Kidney (tissue), 14 donors: Measurements from ENCODE around the gene MACROD2. TPM values are rescaled to one million over a fixed set of nuclear protein-coding genes. Genes with fewer than 3 reads are reported as not detected.

Experiments used
- DNase-seq, 5 donors: peaks; one replicate each; pipeline ENCODE4 v3.0.0-alpha.2; 2013 to 2020
- FAIRE-seq: peaks from 2 replicates; lab custom pipeline; 2012; peaks lifted over from hg19 to GRCh38; lab: Jason Lieb, UNC
- H3K27ac ChIP-seq, 2 donors: one replicate each; pipeline ENCODE4 v1.7.0; 2013; ENCODE audit warnings: low read depth in 2 of 2, low read length in 2 of 2, inconsistent platforms in 1 of 2
- H3K27me3 ChIP-seq: one replicate; pipeline ENCODE4 v1.7.1; 2013; ENCODE audit warnings: low read length, inconsistent platforms; ENCODE audit not compliant: control insufficient read depth, insufficient read depth
- H3K36me3 ChIP-seq, 3 donors: one replicate each; pipeline versions ENCODE4 v1.7.0 to v1.7.1; 2013; ENCODE audit warnings: low read length in 3 of 3, control low read depth in 1 of 3, inconsistent platforms in 1 of 3; ENCODE audit not compliant: insufficient read depth in 3 of 3, control insufficient read depth in 2 of 3
- H3K4me1 ChIP-seq, 3 donors: one replicate each; pipeline versions ENCODE4 v1.7.0 to v1.7.1; 2013; ENCODE audit warnings: low read length in 3 of 3, inconsistent platforms in 1 of 3, low read depth in 1 of 3; ENCODE audit not compliant: control insufficient read depth in 2 of 3, insufficient read depth in 2 of 3
- H3K4me3 ChIP-seq, 3 donors: one replicate each; pipeline versions ENCODE4 v1.7.0 to v1.8.1; 2013; ENCODE audit warnings: low read length in 3 of 3, control low read depth in 1 of 3, inconsistent platforms in 1 of 3
- H3K9ac ChIP-seq, 3 donors: one replicate each; pipeline versions ENCODE4 v1.7.0 to v1.7.1; 2013; ENCODE audit warnings: low read length in 3 of 3, control low read depth in 1 of 3, inconsistent platforms in 1 of 3
- H3K9me3 ChIP-seq, 3 donors: one replicate each; pipeline versions ENCODE4 v1.7.0 to v1.7.1; 2013; ENCODE audit warnings: low read length in 3 of 3, control low read depth in 1 of 3, inconsistent platforms in 1 of 3; ENCODE audit not compliant: control insufficient read depth in 2 of 3, insufficient read depth in 1 of 3
- CTCF ChIP-seq: IDR thresholded peaks from 3 replicates; pipeline ENCODE4 v1.5.1; 2012; ENCODE audit warnings: mild to moderate bottlenecking, moderate library complexity, borderline replicate concordance; ENCODE audit not compliant: insufficient read depth; ENCODE audit errors: extremely low read depth
- intact Hi-C: fragments of 100-400 bp; cut with DNase I; formaldehyde crosslinking; loops from one replicate; pipeline ENCODE4 v1.11.1; 2022
- polyA plus RNA-seq: library from polyadenylated mRNA; stranded (reverse); fragments of 350-450 nt; fragmentation: Illumina TruSeq; extraction: RNeasy Lipid Tissue Mini Kit (QIAGEN cat#74804); gene quantifications from one replicate; pipeline ENCODE4 v1.2.3, GENCODE V29; 2014; ENCODE audit warnings: low read depth, low replicate concordance; ENCODE audit not compliant: insufficient read depth
- total RNA-seq: library from RNA; stranded (reverse); fragmentation: NEBNext Ultra II Directional; extraction: Animal tissue kit (Norgen Biotek cat#: 25700); gene quantifications from one replicate; pipeline ENCODE4 v1.2.1, GENCODE V29; 2021
- donor health status: control.
- donor health status: control.
- donor health status: control.
- donor health status: control.
- donor health status: control.
- donor health status: DM: yes; HTN: yes; CAD: no.
- donor health status: Normal renal cell carcinoma (clear cell type).

MACROD2 gene
- total and polyA plus RNA-seq, 2 donors from 2014 or later = 3.0 to 10.0 TPM

- no peaks in the 10 kb centered on the region for H3K27me3 ChIP-seq
- H3K4me3 ChIP-seq = no peak overlapping the region
- FAIRE-seq (no peak), DNase-seq (no peak)
- intact Hi-C loops = no loop called here
- no peak for TF ChIP-seq CTCF
- H3K9me3 ChIP-seq = no peaks in the 10 kb centered on the region
- no peaks in the 10 kb centered on the region for H3K36me3 ChIP-seq
- H3K9ac ChIP-seq = no peak overlapping the region
- no peak overlapping the region for H3K27ac ChIP-seq
- no peaks in the 10 kb centered on the region for H3K4me1 ChIP-seq
These were observed 1168.3 kb downstream of the MACROD2 start for GRCh38 chr20:15163632-15164031.

GRCh38 chr20:15164726-15165125 lies 1169.4 kb downstream of the MACROD2 start:
- FAIRE-seq = no peak
- no peak overlapping the region for H3K27ac ChIP-seq

GRCh38 chr20:15166744-15167143 lies 1171.4 kb downstream of the MACROD2 start:
- Histone ChIP-seq H3K4me1 (no peaks in the 10 kb centered on the region), H3K36me3 (no peaks in the 10 kb centered on the region), H3K9me3 (no peaks in the 10 kb centered on the region), H3K9ac (no peak overlapping the region), H3K27me3 (no peaks in the 10 kb centered on the region), H3K27ac (no peak overlapping the region), H3K4me3 (no peak overlapping the region)
- DNase-seq (no peak), FAIRE-seq (peak; percentile 99)
- TF ChIP-seq CTCF = no peak
- intact Hi-C loops = no loop called here

More at GRCh38 chr20:15164726-15165125, 1169.4 kb downstream of the MACROD2 start:
- no peaks in the 10 kb centered on the region for H3K4me1 ChIP-seq
- no peak for DNase-seq
- no peaks in the 10 kb centered on the region for H3K9me3 ChIP-seq
- no peak for TF ChIP-seq CTCF
- no peaks in the 10 kb centered on the region for H3K36me3 ChIP-seq
- intact Hi-C loops = no loop called here
- H3K27me3 ChIP-seq = no peaks in the 10 kb centered on the region
- H3K9ac ChIP-seq = no peak overlapping the region
- H3K4me3 ChIP-seq = no peak overlapping the region

- no peaks in the 10 kb centered on the region for H3K36me3 ChIP-seq
- intact Hi-C loops = no loop called here
- H3K27ac ChIP-seq = no peak overlapping the region
- no peak for FAIRE-seq
- no peak for TF ChIP-seq CTCF
- H3K9me3 ChIP-seq = peaks cover 0 to 2% (median 0%) of the 10 kb centered on the region in 3 donors
- no peak overlapping the region for H3K4me3 ChIP-seq
- no peak overlapping the region for H3K9ac ChIP-seq
- no peaks in the 10 kb centered on the region for H3K4me1 ChIP-seq
- no peaks in the 10 kb centered on the region for H3K27me3 ChIP-seq
- no peak for DNase-seq
These were observed 1175.7 kb downstream of the MACROD2 start for GRCh38 chr20:15171016-15171415.
